GM23248 (cell line): Measurements from ENCODE around the gene KRTAP10-11. TPM values are rescaled to one million over a fixed set of nuclear protein-coding genes. Genes with fewer than 3 reads are reported as not detected.
"Not testable (repeated sequence)": the region's sequence is repeated elsewhere in the genome, so short reads cannot be mapped to it uniquely, and the experiment has no call there.

Experiments used
- DNase-seq: peaks from one replicate; pipeline ENCODE4 v3.0.0-alpha.2; 2015
- H2AFZ ChIP-seq: fragments of 200-600 bp; sonication (generic); 2 replicates; pipeline ENCODE4 v1.6.1; 2016; ENCODE audit warnings: antibody characterized with exemption
- H3F3A ChIP-seq: fragments of 200-600 bp; sonication (generic); 2 replicates; pipeline ENCODE4 v1.6.1; 2016; ENCODE audit warnings: mild to moderate bottlenecking, antibody characterized with exemption, mixed run types; ENCODE audit not compliant: insufficient read depth
- H3K27ac ChIP-seq: fragments of 200-600 bp; sonication (generic); 2 replicates; pipeline ENCODE4 v1.5.1; 2016; ENCODE audit warnings: mild to moderate bottlenecking
- H3K27me3 ChIP-seq: fragments of 200-600 bp; sonication (generic); replicated peaks from 2 replicates; pipeline ENCODE4 v1.6.1; 2016; ENCODE audit warnings: mild to moderate bottlenecking; ENCODE audit not compliant: insufficient read depth
- H3K36me3 ChIP-seq: fragments of 200-600 bp; sonication (generic); 2 replicates; pipeline ENCODE4 v1.6.1; 2016; ENCODE audit warnings: low read depth, mild to moderate bottlenecking
- H3K4me1 ChIP-seq: fragments of 200-600 bp; sonication (generic); 2 replicates; pipeline ENCODE4 v1.6.1; 2016; ENCODE audit warnings: mild to moderate bottlenecking; ENCODE audit not compliant: insufficient read depth
- H3K4me2 ChIP-seq: fragments of 200-600 bp; sonication (generic); one replicate; pipeline ENCODE4 v1.6.1; 2016; ENCODE audit warnings: mild to moderate bottlenecking; ENCODE audit not compliant: unreplicated experiment
- H3K4me3 ChIP-seq: fragments of 200-600 bp; sonication (generic); 2 replicates; pipeline ENCODE4 v1.5.1; 2016; ENCODE audit warnings: mild to moderate bottlenecking
- H3K79me2 ChIP-seq: fragments of 200-600 bp; sonication (generic); 2 replicates; pipeline ENCODE4 v1.6.1; 2016; ENCODE audit warnings: mild to moderate bottlenecking; ENCODE audit not compliant: insufficient read depth
- H3K9ac ChIP-seq: fragments of 200-600 bp; sonication (generic); 2 replicates; pipeline ENCODE4 v1.6.1; 2016; ENCODE audit warnings: mild to moderate bottlenecking
- H3K9me2 ChIP-seq: fragments of 200-600 bp; sonication (generic); 2 replicates; pipeline ENCODE4 v1.6.1; 2016; ENCODE audit warnings: mixed run types, mild to moderate bottlenecking, moderate library complexity; ENCODE audit not compliant: insufficient read depth
- H3K9me3 ChIP-seq: fragments of 200-600 bp; sonication (generic); one replicate; pipeline ENCODE4 v1.6.1; 2017; ENCODE audit warnings: low read depth
- H4K20me1 ChIP-seq: fragments of 200-600 bp; sonication (generic); 2 replicates; pipeline ENCODE4 v1.6.0; 2016; ENCODE audit not compliant: insufficient read depth
- EZH2 ChIP-seq: fragments of 200-600 bp; sonication (generic); IDR thresholded peaks from 2 replicates; pipeline ENCODE4 v1.6.1; 2018; ENCODE audit warnings: antibody characterized with exemption, mild to moderate bottlenecking; ENCODE audit not compliant: insufficient read depth, poor library complexity, severe bottlenecking
- EZH2phosphoT487 ChIP-seq: fragments of 200-600 bp; sonication (generic); IDR thresholded peaks from 2 replicates; pipeline ENCODE4 v1.6.1; 2018; ENCODE audit warnings: antibody characterized with exemption, moderate library complexity, mild to moderate bottlenecking, low read depth; ENCODE audit not compliant: insufficient read depth
- WGBS, 2 experiments: methylation state at CpG; one replicate each; pipeline ENCODE4 v1.1.6; 2015 to 2017; ENCODE audit warnings: low lambda C conversion rate in 2 of 2, low coverage in 1 of 2; ENCODE audit errors: missing lambda C conversion rate in 2 of 2; 5-methylcytosine and 5-hydroxymethylcytosine counted together
- in situ Hi-C: fragments of 300-500 bp; cut with MboI; formaldehyde crosslinking; loops from 2 replicates; pipeline ENCODE4 v1.15.0; 2020
- polyA plus RNA-seq: library from polyadenylated mRNA; unstranded; fragments of >200 nt; fragmentation: Nextera tagmentation; extraction: Ambion mirVana; gene quantifications from 2 replicates; pipeline ENCODE4 v1.2.1, GENCODE V29; 2016
- total RNA-seq: library from RNA; depleted of rRNA; stranded (reverse); fragments of >200 nt; shearing (Covaris generic); gene quantifications from 2 replicates; pipeline ENCODE4 v1.2.3, GENCODE V29; 2014; rRNA removed

KRTAP10-11 gene, protein sequence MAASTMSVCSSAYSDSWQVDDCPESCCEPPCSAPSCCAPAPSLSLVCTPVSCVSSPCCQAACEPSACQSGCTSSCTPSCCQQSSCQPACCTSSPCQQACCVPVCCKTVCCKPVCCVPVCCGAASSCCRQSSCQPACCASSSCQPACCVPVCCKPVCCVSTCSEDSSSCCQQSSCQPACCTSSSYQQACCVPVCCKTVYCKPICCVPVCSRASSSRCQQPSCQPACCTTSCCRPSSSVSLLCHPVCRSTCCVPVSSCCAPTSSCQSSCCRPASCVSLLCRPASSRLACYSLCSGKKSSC
- total RNA-seq (not detected in 2 replicates), polyA plus RNA-seq (not detected in 2 replicates)

DNA sequence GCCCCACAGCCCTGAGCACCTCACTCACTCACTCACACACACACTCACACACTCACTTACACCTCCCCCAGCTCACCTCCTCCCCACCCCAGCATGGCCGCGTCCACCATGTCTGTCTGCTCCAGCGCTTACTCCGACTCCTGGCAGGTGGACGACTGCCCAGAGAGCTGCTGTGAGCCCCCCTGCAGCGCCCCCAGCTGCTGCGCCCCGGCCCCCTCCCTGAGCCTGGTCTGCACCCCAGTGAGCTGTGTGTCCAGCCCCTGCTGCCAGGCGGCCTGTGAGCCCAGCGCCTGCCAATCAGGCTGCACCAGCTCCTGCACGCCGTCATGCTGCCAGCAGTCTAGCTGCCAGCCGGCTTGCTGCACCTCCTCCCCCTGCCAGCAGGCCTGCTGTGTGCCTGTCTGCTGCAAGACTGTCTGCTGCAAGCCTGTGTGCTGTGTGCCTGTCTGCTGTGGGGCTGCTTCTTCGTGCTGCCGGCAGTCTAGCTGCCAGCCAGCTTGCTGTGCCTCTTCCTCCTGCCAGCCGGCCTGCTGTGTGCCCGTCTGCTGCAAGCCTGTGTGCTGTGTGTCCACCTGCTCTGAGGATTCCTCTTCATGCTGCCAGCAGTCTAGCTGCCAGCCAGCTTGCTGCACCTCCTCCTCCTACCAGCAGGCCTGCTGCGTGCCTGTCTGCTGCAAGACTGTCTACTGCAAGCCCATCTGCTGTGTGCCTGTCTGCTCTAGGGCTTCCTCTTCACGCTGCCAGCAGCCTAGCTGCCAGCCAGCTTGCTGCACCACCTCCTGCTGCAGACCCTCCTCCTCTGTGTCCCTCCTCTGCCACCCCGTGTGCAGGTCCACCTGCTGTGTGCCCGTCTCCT is at the start of gene KRTAP10-11:
Gene KRTAP10-11 (plus strand): TSS at position 49 of the 856 bp plus-strand sequence. CDS start 45 bp downstream, at position 94.
- H3K79me2 ChIP-seq, H4K20me1 ChIP-seq, H3K27me3 ChIP-seq, H3K27ac ChIP-seq, DNase-seq, H3F3A ChIP-seq, H3K4me3 ChIP-seq, H3K9me2 ChIP-seq, H3K9ac ChIP-seq, H3K9me3 ChIP-seq, H3K36me3 ChIP-seq, H3K4me1 ChIP-seq, H3K4me2 ChIP-seq, H2AFZ ChIP-seq, in situ Hi-C loops: not testable (repeated sequence)
- 28 to 31% methylated on average over 13 to 18 of the region's 21 CpGs for WGBS, 2 experiments

DNA sequence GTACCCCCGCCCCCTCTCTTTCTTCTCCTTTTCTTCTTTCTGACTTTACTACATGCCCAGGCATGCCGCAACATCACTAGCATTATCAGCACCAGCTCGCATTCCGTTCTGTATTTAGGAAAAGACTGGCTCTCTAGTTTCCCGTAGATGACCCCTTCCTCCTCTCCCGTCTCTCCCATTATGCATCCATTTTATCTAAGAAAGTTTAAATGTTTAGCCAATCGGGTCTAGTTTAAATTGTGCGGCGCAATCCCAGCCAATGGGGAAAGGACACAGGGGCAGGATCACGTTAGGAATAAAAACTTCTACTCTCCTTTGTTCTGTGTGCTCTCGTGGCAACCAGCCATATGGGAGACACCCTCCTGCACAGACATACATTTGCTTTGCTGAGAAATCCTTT is 48.2 kb upstream of the KRTAP10-11 start:
- H3K36me3 ChIP-seq: no peaks in the 10 kb centered on the region
- no peaks in the 10 kb centered on the region for H3F3A ChIP-seq
- H2AFZ ChIP-seq: no peak overlapping the region
- H3K79me2 ChIP-seq: no peaks in the 10 kb centered on the region
- in situ Hi-C loops: loop anchor here (25.0 kb wide), 1 partner anchor 536 kb away; no protein-coding TSS in a partner anchor
- H3K4me3 ChIP-seq: no peak overlapping the region
- H3K27me3 ChIP-seq: peaks cover 15% of the 10 kb centered on the region
- no peaks in the 10 kb centered on the region for H3K9me3 ChIP-seq
- H3K27ac ChIP-seq: no peak overlapping the region
- no peak for DNase-seq
- no peaks in the 10 kb centered on the region for H3K9me2 ChIP-seq
- no peaks in the 10 kb centered on the region for H3K4me1 ChIP-seq
- no peaks in the 10 kb centered on the region for H4K20me1 ChIP-seq
- H3K9ac ChIP-seq: no peak overlapping the region
- 59 to 60% methylated on average over 11 of the region's 11 CpGs for WGBS, 2 experiments
- H3K4me2 ChIP-seq: no peak overlapping the region
- TF ChIP-seq EZH2phosphoT487: no peak
- no peak for TF ChIP-seq EZH2

- Histone ChIP-seq H3K27ac (no peak overlapping the region), H3K79me2 (no peaks in the 10 kb centered on the region), H3K36me3 (no peaks in the 10 kb centered on the region), H3F3A (no peaks in the 10 kb centered on the region), H3K9ac (no peak overlapping the region), H3K4me1 (no peaks in the 10 kb centered on the region), H4K20me1 (no peaks in the 10 kb centered on the region), H3K27me3 (peaks cover 20% of the 10 kb centered on the region), H2AFZ (no peak overlapping the region), H3K9me3 (no peaks in the 10 kb centered on the region), H3K4me3 (no peak overlapping the region), H3K4me2 (no peak overlapping the region), H3K9me2 (no peaks in the 10 kb centered on the region)
- TF ChIP-seq EZH2phosphoT487: no peak
- TF ChIP-seq EZH2: no peak
- 45 to 52% methylated on average over 8 of the region's 8 CpGs for WGBS, 2 experiments
- in situ Hi-C loops: loop anchor here (25.0 kb wide), 1 partner anchor 537 kb away; no protein-coding TSS in a partner anchor
- no peak for DNase-seq
Observed at GRCh38 chr21:44599264-44600029, 46.8 kb upstream of the KRTAP10-11 start.

DNA sequence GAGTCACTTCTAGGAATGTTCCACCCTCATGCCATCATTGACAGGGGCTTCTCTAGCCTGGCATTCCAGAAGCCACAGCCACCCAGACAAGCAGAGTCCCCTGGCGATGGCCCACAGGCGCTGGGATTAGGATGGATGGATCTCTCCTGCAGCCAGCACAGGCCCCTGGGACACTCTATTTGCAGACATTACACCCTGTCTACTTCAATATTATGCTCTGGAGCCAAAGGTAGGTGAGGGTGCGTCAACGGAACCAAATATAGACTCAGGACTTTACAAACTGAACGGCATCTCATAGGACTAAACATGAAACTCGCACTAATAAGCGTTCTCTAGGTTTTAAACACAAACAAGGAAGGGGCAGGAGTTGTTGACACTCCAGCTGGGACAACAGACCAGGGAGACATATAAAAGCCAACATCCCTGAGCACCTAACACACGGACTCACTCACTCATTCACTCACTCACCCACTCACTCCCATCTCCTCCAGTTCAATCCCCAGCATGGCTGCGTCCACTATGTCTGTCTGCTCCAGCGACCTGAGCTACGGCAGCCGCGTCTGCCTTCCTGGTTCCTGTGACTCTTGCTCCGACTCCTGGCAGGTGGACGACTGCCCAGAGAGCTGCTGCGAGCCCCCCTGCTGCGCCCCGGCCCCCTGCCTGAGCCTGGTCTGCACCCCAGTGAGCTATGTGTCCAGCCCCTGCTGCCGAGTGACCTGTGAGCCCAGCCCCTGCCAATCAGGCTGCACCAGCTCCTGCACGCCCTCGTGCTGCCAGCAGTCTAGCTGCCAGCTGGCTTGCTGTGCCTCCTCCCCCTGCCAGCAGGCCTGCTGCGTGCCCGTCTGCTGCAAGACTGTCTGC is 45.9 kb upstream of the KRTAP10-11 start, which contains the start of gene KRTAP10-7:
Gene KRTAP10-7 (plus strand): TSS at position 480 of the 861 bp plus-strand sequence. CDS start 25 bp downstream, at position 505.
- H3K27ac ChIP-seq, DNase-seq, H4K20me1 ChIP-seq, H3K9ac ChIP-seq, H3K9me2 ChIP-seq, in situ Hi-C loops, H3K4me3 ChIP-seq, H3K9me3 ChIP-seq, H3K4me2 ChIP-seq, H3K79me2 ChIP-seq, H2AFZ ChIP-seq, H3K4me1 ChIP-seq, H3K36me3 ChIP-seq, H3F3A ChIP-seq: not testable (repeated sequence)
- WGBS, 2 experiments: 41 to 45% methylated on average over 21 to 22 of the region's 23 CpGs
- H3K27me3 ChIP-seq: peaks cover 21% of the 10 kb centered on the region

GRCh38 chr21:44601091-44601490 is 45.1 kb upstream of the KRTAP10-11 start:
- H3K27ac ChIP-seq, H3K9ac ChIP-seq, H3K9me3 ChIP-seq, H3F3A ChIP-seq, H3K36me3 ChIP-seq, H2AFZ ChIP-seq, DNase-seq, H4K20me1 ChIP-seq, H3K4me2 ChIP-seq, H3K4me3 ChIP-seq, H3K4me1 ChIP-seq, in situ Hi-C loops, H3K79me2 ChIP-seq, H3K9me2 ChIP-seq: not testable (repeated sequence)
- 19 to 22% methylated on average over 9 to 10 of the region's 10 CpGs for WGBS, 2 experiments
- peaks cover 21% of the 10 kb centered on the region; the same call in 1 of the 2 replicates for H3K27me3 ChIP-seq
